Hematopoietic multipotent progenitor cell treated with erythropoietin and hydrocortisone succinate and interleukin-3 and kit ligand, for 8 days (in vitro differentiated cells): Measurements from ENCODE around the gene TM7SF2.
A peak's percentile ranks its signal among the peaks of the same experiment; 100 is the strongest.

Experiments
- DNase-seq: peaks from one replicate; pipeline ENCODE4 v3.0.0-alpha.2; 2015

The TM7SF2 gene

GRCh38 chr11:65090628-65091027, 21.0 kb upstream of the TM7SF2 start:
- no peak for DNase-seq

DNA sequence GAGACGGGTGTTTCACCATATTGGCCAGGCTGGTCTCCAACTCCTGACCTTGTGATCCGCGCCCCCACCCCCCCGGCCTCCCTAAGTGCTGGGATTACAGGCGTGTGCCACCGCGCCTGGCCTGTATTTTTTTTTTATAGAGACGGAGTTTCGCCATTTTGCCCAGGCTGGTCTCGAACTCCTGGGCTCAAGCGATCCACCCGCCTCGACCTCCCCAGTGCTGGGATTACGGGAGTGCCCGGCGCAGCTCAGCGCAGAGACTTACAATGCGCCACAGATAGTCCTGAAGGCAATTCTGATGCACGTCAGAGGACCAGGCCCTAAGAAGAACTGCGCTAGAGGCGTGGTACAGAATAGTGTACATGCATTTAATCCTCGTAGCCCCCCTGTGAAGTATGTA, 16.2 kb upstream of the TM7SF2 start:
- no peak for DNase-seq

DNA sequence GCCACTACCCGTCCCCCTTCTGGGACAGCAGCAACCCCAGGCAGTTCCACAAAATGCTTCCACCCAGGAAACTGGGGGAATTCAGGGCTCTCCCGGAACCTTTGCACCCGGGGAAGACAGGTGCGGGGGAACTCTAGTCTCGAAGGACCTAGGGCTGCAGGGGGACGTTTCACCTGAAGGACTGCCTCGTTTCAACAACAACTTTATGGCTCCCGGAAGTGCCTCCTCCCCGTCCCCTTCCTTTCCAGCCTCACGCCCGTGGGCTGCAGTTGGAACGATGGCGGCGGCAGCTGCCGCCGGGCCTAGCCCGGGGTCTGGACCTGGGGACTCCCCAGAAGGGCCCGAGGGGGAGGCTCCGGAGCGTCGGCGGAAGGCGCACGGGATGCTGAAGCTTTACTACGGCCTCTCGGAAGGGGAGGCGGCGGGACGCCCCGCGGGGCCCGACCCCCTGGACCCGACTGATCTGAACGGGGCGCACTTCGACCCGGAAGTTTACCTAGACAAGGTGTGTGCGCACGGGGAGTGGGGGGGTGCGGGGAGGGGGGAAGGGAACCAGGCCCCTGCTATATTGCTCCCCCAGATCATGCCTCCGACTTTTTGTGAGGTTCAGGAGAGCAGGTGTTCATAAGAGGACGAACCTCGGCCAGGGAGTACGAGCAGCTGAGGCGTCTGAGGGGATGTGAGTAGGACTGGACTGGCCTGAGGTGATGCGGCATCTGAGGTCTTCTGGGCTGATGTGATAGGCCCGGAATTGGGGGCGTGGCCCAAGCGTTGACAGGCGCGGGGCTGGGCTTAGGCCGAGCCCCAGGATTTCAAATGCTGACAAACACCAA, 15.5 kb upstream of the TM7SF2 start, which contains the start of gene VPS51:
VPS51 (plus strand) TSS at position 241 of the 833 bp plus-strand sequence; CDS start at position 278, 37 bp downstream.
- peak; percentile 94 for DNase-seq

DNA sequence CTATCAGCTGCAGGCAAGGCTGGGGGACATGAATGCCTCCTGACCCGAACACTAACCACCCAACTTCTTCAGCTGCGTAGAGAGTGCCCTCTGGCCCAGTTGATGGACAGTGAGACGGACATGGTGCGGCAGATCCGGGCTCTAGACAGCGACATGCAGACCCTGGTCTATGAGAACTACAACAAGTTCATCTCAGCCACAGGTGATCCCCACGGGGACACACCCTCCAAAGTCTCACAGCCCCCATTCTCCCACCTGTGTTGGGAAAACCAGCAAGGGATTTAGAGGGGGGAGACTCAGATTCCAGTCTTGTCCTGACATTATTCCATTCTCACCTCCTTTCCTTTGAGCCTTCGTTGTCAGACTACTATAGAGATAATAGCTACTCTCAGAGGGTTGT, 14.7 kb upstream of the TM7SF2 start:
- DNase-seq, result no peak

DNA sequence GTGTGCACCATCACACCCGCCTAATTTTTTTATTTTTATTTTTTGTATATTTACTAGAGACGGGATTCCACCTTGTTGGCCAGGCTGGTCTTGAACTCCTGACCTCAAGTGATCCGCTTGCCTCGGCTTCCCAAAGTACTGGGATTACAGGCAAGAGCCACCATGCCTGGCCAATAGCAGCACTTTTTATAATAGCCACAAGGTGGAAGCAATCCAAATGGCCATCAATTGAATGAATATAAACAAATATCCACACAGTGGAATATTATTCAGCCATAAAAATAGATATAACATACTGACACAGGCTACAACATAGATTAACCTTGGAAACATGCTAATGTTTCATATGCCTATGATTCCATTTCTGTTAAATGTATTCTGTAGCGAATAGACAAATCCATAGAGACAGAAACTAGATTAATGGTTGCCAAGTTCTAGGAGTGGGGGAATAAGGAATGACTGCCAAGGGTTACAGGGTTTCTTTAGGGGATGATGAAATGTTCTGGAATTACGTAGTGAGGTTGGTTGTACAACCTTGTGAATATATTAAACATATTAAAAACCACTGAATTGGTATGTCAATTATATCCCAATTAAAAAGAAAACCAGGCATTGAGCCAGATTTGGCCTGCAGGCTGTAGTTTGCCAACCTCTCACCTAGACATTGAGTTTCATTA, 10.9 kb upstream of the TM7SF2 start:
- DNase-seq, result no peak

DNA sequence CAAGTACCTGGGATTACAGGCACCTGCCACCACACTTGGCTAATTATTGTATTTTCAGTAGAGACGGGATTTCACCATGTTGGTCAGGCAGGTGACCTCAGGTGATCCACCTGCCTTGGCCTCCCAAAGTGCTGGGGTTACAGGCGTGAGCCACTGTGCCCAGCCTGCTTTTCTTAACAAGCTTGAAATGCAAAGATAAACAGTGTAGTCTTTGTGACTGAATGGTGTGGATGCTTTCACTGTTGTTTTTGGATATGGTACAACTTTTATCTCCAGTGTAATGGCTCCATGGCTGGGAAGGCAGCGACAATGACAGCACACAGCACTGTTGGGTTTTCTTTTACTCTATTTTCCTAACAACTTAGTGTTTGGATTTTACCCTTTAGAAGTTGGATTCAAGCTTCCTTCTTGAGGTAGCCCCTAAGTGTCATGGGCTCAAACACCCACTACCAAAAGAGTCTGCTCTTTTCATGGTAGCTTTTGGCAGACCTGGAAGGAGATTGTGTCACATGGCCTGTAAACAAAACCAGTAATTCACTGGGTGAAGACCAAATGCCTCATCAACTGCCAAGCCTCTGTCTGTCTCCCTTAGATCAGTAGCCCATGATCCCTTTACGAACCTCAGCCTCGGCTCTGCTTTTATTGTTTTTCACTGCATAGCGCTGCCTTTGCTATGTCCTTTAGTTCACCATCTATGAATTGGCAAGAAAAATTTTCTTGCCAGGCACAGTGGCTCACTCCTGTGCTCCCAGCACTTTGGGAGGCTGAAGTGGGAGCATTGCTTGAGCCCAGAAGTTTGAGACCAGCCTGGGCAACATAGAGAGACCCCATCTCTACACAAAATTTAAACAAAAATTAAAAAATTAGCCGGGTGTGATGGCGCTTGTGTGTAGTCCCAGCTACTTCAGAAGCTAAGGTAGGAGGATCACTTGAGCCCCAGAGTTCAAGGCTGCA, 9.3 kb upstream of the TM7SF2 start:
- DNase-seq, result no peak

DNA sequence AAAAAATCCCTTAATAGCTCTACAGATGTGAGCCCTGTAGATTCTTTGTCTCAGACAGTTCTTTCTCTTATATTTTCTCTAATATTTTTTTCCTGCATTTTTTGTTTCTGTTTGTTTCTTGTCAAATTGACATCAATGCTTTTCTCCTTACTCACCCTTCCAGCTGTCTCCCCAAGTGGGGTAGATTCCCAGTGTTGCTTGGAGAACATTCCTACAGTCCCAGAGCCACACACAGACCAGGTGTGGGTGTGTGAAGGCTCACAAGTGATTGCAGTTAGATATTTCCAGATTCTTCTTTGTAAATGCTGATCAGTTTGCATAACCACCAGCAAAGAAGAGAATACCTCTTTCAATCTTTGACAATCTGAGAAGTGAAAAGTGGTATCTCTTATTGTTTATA, 8.2 kb upstream of the TM7SF2 start:
- no peak for DNase-seq

GRCh38 chr11:65104628-65105027, 7.0 kb upstream of the TM7SF2 start:
- no peak for DNase-seq

DNA sequence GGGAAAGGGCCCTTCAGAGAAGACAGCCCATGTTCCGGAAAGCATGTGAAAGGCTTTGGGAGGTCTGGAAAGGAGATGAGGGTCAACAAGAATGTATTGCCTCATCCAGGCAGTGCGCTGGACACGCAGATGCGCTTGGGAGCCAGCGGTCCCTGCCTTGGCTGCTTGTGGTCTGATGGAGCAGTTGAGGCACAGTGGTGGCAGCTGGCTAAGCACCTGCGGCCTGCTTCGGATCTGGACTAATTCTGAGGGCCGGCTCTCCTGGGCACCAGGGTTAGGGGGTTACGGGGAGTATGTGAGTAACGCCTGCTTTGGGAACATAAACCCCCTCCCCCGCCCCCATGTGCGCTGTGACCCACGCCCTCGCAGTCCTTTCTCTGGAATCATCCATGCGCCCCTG, 4.6 kb upstream of the TM7SF2 start:
- no peak for DNase-seq

DNA sequence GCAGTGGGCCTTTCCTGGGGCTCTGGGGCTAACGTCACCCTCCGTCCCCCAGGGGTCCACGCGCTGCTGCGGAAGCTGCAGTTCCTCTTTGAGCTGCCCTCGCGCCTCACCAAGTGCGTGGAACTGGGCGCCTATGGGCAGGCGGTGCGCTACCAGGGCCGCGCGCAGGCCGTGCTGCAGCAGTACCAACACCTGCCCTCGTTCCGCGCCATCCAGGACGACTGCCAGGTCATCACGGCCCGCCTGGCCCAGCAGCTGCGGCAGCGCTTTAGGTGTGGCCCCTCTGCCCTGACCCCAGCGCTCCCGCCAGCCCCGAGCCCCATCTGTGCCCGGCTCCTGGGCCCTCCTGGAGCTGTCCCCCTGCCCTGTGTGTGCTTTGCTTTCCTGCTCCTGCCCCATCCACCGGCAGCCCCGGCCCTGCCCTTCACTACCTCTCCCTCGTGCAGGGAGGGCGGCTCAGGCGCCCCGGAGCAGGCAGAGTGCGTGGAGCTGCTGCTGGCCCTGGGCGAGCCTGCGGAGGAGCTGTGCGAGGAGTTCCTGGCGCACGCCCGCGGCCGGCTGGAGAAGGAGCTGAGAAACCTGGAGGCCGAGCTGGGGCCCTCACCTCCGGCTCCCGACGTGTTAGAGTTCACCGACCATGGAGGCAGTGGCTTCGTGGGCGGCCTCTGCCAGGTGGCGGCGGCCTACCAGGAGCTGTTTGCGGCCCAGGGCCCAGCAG, 3.8 kb upstream of the TM7SF2 start:
- no peak for DNase-seq

DNA sequence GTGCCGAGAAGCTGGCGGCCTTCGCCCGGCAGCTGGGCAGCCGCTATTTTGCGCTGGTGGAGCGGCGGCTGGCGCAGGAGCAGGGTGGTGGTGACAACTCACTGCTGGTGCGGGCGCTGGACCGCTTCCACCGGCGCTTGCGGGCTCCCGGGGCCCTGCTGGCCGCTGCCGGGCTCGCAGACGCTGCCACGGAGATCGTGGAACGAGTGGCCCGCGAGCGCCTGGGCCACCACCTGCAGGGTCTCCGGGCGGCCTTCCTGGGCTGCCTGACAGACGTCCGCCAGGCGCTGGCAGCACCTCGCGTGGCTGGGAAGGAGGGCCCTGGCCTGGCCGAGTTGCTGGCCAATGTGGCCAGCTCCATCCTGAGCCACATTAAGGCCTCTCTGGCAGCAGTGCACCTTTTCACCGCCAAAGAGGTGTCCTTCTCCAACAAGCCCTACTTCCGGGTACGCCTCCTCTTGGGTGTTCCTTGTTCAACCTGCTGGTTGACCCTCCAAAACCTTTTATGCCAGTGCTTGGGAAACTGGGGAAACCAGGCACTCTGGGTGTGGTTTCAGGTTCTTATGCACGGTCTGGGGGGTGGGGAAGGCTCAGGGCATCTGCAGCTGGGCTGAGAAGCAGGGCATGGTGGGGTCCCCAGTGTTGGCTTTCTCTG, 3.1 kb upstream of the TM7SF2 start:
- no peak for DNase-seq

- no peak for DNase-seq
Measured at GRCh38 chr11:65109231-65110198, 2.2 kb upstream of the TM7SF2 start.

DNA sequence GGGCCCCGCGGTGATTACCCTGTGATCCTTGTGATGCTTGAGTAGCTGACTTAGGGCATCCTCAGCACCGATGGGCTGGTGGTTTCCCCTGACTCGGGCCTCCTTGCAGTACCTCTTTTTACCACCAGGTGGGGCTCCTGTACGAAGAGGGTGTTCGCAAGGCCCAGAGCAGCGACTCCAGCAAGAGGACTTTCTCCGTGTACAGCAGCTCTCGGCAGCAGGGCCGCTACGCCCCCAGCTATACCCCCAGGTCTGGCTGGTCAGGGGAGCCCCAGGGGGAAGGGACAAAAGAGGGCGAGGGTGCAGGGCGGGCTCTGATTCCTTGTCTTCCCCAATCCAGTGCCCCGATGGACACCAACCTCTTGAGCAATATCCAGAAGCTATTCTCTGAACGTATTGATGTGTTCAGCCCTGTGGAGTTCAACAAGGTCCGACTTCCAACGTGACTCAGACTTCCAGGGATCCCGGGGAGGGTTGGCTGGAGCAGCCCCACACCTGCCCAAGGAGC, 1.3 kb upstream of the TM7SF2 start:
- DNase-seq, result peak; percentile 87

GRCh38 chr11:65111159-65111743, 421 bp upstream of the TM7SF2 start:
- DNase-seq, result no peak

DNA sequence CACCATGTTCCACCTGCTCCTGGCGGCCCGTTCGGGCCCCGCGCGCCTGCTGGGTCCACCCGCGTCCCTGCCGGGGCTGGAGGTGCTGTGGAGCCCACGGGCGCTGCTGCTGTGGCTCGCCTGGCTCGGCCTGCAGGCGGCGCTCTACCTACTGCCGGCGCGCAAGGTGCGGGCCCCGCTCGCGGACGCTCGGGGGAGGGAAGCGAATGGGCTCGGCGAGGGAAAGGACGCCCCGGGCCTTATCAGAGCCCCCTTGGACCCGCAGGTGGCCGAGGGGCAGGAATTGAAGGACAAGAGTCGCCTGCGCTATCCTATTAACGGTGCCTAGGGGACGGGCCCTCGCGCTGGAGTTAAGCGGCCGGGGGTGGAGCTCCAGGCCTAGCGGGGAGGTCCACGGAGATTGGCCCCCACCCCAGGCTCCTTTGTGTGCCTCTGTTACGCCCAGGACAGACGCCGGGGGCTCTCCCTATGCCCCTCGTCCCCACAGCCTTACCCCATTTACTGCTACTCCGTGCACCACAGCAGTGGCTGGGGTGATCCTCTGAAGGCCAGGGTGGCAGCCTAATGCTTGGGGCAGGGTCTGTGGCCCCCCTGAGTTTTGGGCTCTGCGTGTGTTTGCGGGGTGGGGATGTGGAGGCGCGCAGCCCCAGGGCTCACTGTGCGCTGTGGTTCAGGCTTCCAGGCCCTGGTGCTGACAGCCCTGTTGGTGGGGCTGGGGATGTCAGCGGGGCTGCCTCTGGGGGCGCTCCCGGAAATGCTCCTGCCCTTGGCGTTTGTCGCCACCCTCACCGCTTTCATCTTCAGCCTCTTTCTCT, 1.1 kb downstream of the TM7SF2 start:
- peak; percentile 72 for DNase-seq

- DNase-seq, result peak; percentile 66
Measured at GRCh38 chr11:65113361-65113756, 1.7 kb downstream of the TM7SF2 start.

DNA sequence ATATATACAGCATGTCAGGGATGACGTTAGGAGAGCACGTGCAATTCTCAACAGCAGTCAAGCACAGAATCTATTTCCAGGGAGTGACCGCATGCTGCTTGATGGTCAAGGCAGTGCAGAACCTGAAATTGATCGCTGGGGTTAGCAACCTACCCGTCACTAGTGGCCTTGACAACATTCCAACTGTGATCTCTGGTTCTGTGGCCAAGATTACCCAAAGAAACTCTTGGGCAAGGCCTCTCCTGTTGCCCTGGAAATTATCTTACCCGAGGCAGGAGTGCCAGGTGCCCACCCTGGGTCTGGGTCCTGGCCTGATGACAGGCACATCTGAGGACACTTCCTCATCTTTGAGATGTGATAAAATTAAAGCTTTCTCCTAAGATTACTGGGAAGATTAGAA, 2.2 kb downstream of the TM7SF2 start:
- peak; percentile 73 for DNase-seq

DNA sequence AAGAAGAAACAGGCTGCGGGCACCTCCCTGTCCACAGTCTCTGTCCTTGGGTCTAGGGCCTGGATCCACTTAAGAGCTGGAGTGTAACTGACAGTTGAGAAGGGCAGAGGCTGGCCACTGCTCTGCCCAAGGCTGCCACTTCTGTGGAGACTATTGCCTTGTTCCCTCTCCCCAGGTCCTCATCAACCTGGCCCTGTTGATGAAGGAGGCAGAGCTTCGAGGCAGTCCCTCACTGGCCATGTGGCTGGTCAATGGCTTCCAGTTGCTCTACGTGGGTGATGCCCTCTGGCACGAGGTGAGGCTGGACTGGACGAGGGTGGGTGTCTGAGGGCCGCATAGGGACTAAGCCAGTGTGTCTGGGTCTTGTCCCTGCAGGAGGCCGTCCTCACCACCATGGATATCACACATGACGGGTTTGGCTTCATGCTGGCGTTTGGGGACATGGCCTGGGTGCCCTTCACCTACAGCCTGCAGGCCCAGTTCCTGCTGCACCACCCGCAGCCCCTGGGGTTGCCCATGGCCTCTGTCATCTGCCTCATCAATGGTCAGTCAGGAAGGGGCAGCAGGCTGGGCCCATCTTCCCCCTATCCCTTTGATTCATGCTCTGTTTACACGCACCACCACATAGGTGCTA, 3.0 kb downstream of the TM7SF2 start:
- no peak for DNase-seq
